Erythroblast (primary cell): ENCODE measurements around the gene SBK1.

Experiments used
- GATA1 ChIP-seq: IDR thresholded peaks from 2 replicates; pipeline ENCODE4 v1.6.1; 2011; ENCODE audit warnings: low read depth, mild to moderate bottlenecking, control low read depth, low read length, moderate library complexity
- POLR2A ChIP-seq: IDR thresholded peaks from 2 replicates; pipeline ENCODE4 v1.6.1; 2011; ENCODE audit warnings: mild to moderate bottlenecking, low read length

DNA sequence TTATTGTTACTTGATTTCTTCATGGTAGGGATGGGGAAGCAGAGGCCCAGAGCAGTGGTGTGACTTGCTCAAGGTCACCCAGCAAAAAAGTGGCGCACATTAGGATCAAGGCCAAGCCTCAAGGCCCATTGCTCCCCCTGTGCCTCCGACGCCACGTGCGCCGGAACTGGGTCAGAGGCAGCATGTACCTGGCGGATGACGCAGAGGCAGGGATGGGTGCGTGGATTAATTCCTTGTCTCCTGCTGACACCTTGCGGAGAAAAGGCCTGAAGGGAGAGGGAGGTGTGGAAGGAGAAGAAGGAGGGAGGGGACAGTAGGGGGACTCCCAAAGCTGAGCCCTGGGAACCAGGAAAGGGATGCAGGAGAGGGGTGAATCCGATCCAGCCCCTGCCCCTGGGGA is 18.5 kb downstream of the SBK1 start:
- TF ChIP-seq POLR2A (no peak), GATA1 (no peak)
